ENCODE data around the gene GSTM3.

Gene GSTM3

DNA sequence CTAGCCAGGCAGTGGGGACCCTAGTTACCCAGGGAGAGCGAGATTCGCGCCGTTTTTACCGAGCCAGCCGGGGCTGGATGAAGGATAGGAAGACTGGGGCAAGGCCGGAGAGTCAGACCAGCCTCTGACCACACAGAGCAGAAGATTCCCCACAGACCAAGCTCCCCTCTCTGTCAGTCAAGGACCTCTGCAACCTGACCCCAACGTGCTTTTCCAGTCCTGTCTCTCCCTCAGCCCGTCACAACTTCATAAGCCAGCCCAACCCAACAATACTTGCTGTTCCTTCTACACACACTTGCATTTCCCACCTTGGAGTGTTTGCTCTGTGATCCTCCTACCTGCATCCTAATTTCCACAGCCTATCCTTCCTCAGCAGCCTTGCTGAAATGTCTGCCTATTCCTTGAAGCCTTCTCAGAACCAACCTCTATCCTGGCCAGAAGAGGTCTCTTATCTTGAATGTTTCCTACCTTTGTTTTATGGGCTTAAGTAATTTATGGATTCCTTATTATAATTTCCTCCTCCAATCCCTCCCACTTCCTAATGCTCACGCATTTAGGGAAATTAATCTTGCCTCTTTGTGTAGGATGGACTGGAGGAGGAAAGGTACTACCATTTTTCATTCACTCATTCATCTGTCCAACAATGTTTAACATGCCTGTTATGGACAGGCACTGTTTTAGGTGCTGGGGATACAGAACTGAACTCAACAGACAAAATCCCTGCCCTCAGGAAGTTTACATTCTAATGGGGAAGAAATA lies at the start of gene GSTM3:
GSTM3 (minus strand) TSS at position 424 of the 759 bp plus-strand sequence. CDS start 751 bp downstream, outside the sequence.
- no peak for DNase-seq (ENCODE audit: low read depth)

GRCh38 chr1:109790329-109790728 lies 49.5 kb upstream of the GSTM3 start:
- no peak for DNase-seq (ENCODE audit: low read depth)

DNA sequence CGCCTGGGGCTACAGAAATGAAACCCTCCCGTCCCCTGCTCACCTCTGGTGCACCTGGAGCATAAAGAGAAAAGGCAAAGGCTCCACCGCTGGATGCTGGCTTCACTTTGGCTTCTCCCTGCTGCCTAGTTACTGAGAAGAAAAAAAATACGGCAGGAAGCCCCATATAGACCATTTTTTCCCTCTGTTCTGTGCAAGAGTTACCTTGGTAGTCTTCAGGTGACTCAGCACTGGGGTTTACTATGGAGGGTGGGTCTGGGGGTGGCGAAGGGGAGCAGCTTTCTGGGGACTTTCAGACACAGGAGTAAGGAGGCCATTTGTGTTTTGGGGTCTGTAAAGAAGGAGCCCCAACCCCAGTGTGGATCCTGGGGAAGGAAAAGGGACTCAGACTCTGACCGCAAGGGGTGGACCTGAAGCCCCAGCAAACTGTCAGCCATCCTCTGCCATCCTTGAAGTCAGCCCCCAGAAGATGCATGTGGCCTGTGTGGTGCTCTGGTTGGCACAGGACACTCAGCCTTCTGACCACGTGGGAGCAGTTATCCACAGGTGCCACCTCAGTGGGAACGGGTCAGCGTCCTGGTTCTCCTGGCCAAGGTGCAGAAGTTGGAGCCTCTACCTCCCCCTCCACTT lies 48.8 kb upstream of the GSTM3 start:
- DNase-seq (ENCODE audit: low read depth) = no peak

DNA sequence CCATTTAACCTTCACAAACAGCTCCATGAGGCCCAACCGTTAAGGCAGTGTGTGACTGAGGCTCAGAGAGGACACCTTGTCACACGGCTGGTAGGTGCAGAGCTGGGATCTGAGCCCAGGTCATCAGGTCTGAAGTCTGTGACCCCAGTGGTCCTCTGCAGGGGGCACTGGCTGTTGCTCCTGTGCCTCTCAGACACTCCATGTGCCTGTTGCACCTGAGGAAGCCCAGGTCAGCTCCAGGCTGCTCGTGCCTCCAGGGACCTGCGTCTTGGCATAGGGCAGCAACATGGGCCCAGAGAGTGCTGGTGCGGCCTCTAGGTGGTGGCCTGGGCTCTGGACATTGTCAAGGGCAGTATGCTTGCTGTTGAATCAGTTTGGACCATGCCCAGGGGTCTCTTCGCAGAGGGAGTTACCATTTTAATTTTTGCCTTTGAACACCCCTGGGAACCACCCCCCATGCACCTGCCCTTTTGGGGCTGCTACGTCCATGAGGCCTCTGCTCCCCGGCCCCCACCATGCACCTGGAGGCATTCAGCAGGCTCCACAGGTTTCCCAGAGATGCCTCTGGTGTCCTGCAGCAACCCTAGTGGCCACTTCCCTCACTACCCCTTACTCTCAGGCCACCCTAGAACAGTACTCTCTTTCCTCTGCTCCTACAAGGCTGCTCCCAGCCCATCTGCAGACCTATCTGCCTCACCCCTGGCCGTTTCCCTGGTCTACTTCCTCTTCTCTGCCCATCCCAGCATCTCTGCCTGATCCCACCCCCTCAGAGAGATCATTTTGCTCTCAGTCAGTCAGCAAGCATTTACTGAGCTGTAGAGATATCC lies 48.1 kb upstream of the GSTM3 start:
- DNase-seq (ENCODE audit: low read depth) = no peak

- no peak for DNase-seq (ENCODE audit: low read depth)
Measured at GRCh38 chr1:109787845-109788601, 47.2 kb upstream of the GSTM3 start.

DNA sequence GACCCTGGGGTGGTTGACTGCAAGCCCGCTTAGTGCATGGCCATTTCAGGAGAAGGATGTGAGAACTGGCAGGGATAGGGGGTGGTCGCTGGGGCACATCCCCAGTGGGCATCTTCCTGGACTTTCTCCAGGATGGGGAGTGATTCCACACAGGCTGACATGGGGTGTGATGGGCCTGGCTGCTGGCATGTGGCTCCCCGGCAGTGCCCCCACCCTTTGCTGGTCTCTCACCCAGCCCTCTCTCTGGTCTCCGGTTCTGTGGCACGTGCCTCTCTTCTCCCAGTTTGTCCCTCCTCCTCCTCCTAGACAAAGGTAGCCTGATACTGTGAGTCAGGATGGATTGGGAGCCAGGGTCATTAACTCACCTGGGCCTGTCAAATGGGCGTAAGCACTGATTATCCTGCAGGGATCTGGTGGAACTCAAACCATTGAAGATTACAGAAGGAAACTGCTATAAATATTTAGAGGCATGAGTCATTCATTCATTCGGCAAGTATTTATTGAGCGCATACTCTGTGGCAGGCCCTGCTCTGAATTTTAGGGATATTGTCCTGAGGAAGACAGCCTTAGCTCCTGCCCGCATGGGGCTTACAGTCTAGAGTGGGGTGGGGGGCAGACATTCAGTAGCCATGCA lies 46.5 kb upstream of the GSTM3 start:
- DNase-seq (ENCODE audit: low read depth) = no peak

GRCh38 chr1:109786531-109787021 lies 45.7 kb upstream of the GSTM3 start:
- no peak for DNase-seq (ENCODE audit: low read depth)

DNA sequence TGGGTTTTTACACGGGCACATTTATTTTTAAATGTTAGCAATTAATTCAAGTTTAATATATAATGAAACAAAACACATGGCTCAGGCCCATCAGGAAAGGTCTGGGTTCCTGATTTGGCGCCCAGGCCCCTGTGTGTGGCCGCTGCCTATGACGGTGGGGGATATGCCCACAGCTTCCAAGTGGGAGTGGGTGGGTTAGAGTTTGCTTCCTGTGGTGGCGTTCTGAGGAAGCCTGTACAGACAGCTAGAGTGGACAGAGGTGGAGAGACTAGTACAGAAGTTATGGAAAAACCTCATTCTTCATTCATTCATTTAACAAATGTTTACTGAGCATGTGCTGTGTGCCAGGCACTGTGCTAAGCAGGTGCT lies 45.3 kb upstream of the GSTM3 start:
- DNase-seq (ENCODE audit: low read depth) = no peak

GRCh38 chr1:109785446-109786111 lies 44.7 kb upstream of the GSTM3 start:
- no peak for DNase-seq (ENCODE audit: low read depth)

DNA sequence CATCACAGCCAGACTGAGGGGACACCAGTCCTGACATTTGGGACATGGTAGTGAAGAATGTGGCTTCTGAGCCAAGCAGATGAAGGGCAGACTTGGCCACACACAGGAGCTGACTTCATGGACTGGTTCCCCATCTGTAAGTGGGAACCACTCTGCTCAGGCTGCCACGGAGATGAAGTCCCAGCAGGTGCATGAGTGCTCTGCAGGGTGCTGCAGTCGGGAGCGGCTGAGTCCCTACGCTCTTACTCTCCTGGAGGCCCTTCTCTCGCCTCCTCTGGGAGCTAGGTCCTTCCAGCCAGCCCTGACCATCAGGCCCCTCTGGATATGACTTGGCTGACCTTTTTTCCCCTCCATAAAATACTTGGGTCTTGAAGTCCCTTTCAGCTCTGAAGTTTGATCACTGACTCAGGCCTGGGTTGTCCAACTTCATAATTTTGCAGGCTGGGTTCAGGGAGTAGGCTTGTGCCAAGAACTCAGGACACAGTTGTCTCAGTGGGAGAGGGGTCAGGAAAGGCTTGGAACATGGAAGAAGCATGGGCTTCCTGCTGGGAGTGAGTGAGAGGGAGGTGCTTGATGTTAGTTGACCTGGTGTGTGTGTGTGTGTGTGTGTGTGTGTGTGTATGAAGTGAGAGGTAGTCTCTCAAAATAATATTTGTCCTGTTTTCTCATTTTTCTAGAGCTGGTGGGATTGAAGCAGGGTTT lies 43.9 kb upstream of the GSTM3 start:
- DNase-seq (ENCODE audit: low read depth) = no peak

- DNase-seq (ENCODE audit: low read depth) = no peak
Measured at GRCh38 chr1:109783436-109783835, 42.6 kb upstream of the GSTM3 start.

DNA sequence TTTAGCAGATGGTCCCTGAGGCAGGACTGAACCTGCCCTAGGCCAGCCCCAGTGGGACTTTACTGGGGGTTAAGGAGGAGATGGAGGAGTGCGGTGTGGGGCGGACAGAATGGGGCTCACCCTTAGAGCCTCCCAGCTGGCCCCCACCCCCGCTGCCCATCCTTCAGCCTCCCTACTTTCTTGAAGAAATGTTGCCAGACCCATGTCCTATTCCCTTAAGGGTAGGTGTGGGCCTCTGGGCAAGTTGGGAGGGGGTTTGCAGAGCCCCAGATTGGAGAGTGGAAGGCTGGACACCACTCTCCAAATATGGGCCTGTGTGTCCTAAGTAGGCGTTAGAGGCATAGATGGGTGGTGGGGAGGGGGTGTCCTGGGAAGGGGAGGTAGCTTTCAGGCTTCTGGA lies 42.1 kb upstream of the GSTM3 start:
- no peak for DNase-seq (ENCODE audit: low read depth)

GRCh38 chr1:109782514-109782913 lies 41.7 kb upstream of the GSTM3 start:
- no peak for DNase-seq (ENCODE audit: low read depth)

GRCh38 chr1:109781806-109782205 lies 41.0 kb upstream of the GSTM3 start:
- DNase-seq (ENCODE audit: low read depth) = no peak

DNA sequence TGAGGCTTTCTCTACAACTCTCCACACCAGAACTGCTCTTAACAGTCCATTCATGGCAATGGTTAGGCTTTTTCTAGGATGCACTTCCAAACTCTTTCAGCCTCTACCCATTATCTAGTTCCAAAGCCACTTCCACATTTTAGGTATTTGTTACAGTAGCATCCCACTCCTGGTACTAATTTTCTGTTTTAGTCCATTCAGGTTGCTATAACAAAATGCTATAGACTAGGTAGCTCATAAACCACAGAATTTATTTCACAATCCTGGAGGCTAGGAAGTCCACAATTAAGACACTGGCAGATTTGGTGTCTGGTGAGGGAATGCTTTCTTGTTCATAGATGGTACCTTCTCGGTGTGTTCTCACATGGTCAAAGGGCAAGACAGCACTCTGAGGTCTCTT lies 40.1 kb upstream of the GSTM3 start:
- DNase-seq (ENCODE audit: low read depth) = no peak

DNA sequence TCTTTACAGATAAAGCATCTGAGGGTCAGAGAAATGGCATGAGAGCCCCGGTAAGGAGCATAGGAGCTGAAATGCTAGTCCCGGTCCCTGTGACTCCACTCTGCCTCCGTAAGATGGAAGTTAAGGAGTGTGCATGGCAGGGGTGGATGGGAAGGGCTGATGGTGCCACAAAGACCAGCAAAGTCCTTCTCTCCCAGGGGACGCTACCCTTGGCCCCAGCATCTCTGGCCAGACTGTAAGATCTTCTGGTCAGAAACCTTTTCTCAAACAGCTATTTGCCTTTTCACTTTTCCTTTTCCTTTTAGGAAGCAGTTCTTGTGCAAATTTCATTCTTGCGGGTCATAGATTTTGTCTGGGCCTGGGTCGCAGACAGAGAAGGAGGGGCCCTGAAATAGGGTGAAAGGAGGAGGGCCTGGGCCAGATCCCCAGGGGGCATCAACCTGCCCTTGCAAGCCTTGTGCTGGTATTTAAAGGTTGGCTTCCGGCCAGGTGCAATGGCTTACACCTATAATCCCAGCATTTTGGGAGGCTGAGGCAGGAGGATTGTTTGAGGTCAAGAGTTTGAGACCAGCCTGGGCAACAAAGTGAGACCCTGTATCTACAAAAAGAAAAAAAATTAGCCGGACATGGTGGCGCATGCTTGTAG lies 37.3 kb upstream of the GSTM3 start:
- no peak for DNase-seq (ENCODE audit: low read depth)

GRCh38 chr1:109777436-109777835 lies 36.6 kb upstream of the GSTM3 start:
- no peak for DNase-seq (ENCODE audit: low read depth)

- DNase-seq (ENCODE audit: low read depth) = no peak
Measured at GRCh38 chr1:109776911-109777310, 36.1 kb upstream of the GSTM3 start.

GRCh38 chr1:109776206-109776835 lies 35.5 kb upstream of the GSTM3 start:
- DNase-seq (ENCODE audit: low read depth) = no peak
